Neural progenitor cell (in vitro differentiated cells): Measurements from ENCODE around the gene SLC25A45.

Experiments
- EZH2 ChIP-seq: fragments of 200-600 bp; sonication (generic); IDR thresholded peaks from 2 replicates; pipeline ENCODE4 v1.6.1; 2017; ENCODE audit warnings: antibody characterized with exemption, mild to moderate bottlenecking, moderate library complexity
- TF ChIP-seq, protein P1 (sequence below): fragments of 200-600 bp; sonication (generic); IDR thresholded peaks from 2 replicates; pipeline ENCODE4 v1.5.1; 2017; ENCODE audit warnings: antibody characterized with exemption, mild to moderate bottlenecking

DNA sequence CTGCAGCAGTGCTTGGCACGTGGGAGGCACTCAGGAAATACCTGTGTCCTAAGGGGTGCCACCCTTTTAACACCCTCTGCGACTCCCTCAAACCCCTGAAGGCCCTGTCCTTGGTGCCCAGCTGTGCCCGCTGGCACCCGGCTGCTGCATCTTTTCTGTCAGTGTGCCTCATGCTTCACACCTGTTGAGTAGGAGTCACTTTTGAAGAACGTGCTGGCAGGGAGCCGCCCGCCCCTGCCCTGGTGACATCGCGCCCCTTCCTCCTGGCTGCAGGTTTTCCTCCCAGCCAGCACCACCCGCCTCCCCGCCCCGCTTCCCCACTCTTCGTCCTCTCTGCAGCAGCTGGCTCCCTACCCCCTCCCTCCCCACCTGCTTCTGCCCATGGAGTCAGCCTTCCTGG is 21.8 kb upstream of the SLC25A45 start:
- TF ChIP-seq EZH2 = no peak
- TF ChIP-seq, protein P1, sequence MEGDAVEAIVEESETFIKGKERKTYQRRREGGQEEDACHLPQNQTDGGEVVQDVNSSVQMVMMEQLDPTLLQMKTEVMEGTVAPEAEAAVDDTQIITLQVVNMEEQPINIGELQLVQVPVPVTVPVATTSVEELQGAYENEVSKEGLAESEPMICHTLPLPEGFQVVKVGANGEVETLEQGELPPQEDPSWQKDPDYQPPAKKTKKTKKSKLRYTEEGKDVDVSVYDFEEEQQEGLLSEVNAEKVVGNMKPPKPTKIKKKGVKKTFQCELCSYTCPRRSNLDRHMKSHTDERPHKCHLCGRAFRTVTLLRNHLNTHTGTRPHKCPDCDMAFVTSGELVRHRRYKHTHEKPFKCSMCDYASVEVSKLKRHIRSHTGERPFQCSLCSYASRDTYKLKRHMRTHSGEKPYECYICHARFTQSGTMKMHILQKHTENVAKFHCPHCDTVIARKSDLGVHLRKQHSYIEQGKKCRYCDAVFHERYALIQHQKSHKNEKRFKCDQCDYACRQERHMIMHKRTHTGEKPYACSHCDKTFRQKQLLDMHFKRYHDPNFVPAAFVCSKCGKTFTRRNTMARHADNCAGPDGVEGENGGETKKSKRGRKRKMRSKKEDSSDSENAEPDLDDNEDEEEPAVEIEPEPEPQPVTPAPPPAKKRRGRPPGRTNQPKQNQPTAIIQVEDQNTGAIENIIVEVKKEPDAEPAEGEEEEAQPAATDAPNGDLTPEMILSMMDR = no peak
